HepG2 (cell line): ENCODE measurements around the gene MB21D2. TPM values are rescaled to one million over a fixed set of nuclear protein-coding genes. Genes with fewer than 3 reads are reported as not detected.

Experiments
- CENPBD1 ChIP-seq: sonication (generic); formaldehyde crosslinking; IDR thresholded peaks from 2 replicates; pipeline ENCODE4 v1.8.0; 2022; ENCODE audit warnings: missing genetic modification reagents, low read depth, mild to moderate bottlenecking, borderline replicate concordance
- CENPT ChIP-seq: sonication (generic); formaldehyde crosslinking; IDR thresholded peaks from 2 replicates; pipeline ENCODE4 v1.8.0; 2022; ENCODE audit warnings: low read depth, mild to moderate bottlenecking, moderate library complexity, missing genetic modification reagents
- ELF1 ChIP-seq: sonication (generic); formaldehyde crosslinking; IDR thresholded peaks from 2 replicates; pipeline ENCODE4 v1.4.0; 2020; ENCODE audit warnings: missing genetic modification reagents
- FOSL1 ChIP-seq: sonication (generic); formaldehyde crosslinking; IDR thresholded peaks from 2 replicates; pipeline ENCODE4 v1.9.0; 2021; ENCODE audit warnings: missing genetic modification reagents, borderline replicate concordance
- HDAC2 ChIP-seq: sonication (generic); formaldehyde crosslinking; IDR thresholded peaks from 2 replicates; pipeline ENCODE4 v1.4.0; 2020; ENCODE audit warnings: missing genetic modification reagents
- JUN ChIP-seq: sonication (generic); formaldehyde crosslinking; IDR thresholded peaks from 2 replicates; pipeline ENCODE4 v1.4.0; 2020; ENCODE audit warnings: mild to moderate bottlenecking, missing genetic modification reagents
- KDM3A ChIP-seq: IDR thresholded peaks from 2 replicates; pipeline ENCODE4 v1.6.1; 2018; ENCODE audit warnings: low read depth, missing compliant biosample characterization
- PBX2 ChIP-seq: IDR thresholded peaks from 2 replicates; pipeline ENCODE4 v1.6.1; 2016; ENCODE audit warnings: control low read depth
- RFX5 ChIP-seq: IDR thresholded peaks from 2 replicates; pipeline ENCODE4 v1.6.1; 2011; ENCODE audit warnings: low read depth, low read length, improper control_type of control experiment
- SRF ChIP-seq: IDR thresholded peaks from 2 replicates; pipeline ENCODE4 v1.6.1; 2011; ENCODE audit warnings: mild to moderate bottlenecking, low read depth, low read length, moderate library complexity
- ZFP37 ChIP-seq: sonication (generic); formaldehyde crosslinking; IDR thresholded peaks from 2 replicates; pipeline ENCODE4 v1.4.0; 2020; ENCODE audit warnings: missing genetic modification reagents, borderline replicate concordance
- ZNF451 ChIP-seq: sonication (generic); formaldehyde crosslinking; IDR thresholded peaks from 2 replicates; pipeline ENCODE4 v1.5.0; 2020; ENCODE audit warnings: mild to moderate bottlenecking, missing genetic modification reagents
- ZNF770 ChIP-seq: sonication (generic); formaldehyde crosslinking; IDR thresholded peaks from 2 replicates; pipeline ENCODE4 v1.5.0; 2020; ENCODE audit warnings: mild to moderate bottlenecking, missing genetic modification reagents
- ZNF891 ChIP-seq: sonication (generic); formaldehyde crosslinking; IDR thresholded peaks from 2 replicates; pipeline ENCODE4 v1.5.0; 2020; ENCODE audit warnings: mild to moderate bottlenecking, missing genetic modification reagents
- polyA plus RNA-seq, 8 experiments: library from polyadenylated mRNA; depleted of rRNA in 3 of 8; stranded (reverse) in 7 of 8; unstranded in 1 of 8; fragments of >200 nt; fragmentation: Illumina TruSeq in 4 of 8; extraction: Trizol in 4 of 8; gene quantifications; 2 replicates each; pipeline versions ENCODE4 v1.2.1 to v1.2.3, GENCODE V29; 2011 to 2016; ENCODE audit warnings: low read depth in 4 of 8, missing spikeins in 1 of 8, mixed read lengths in 1 of 8; ENCODE audit not compliant: insufficient read depth in 1 of 8
- total RNA-seq, 5 experiments: library from RNA; depleted of rRNA; stranded (reverse); fragments of >200 nt; fragmentation: Illumina TruSeq; extraction: Trizol; gene quantifications; 2 replicates each; pipeline ENCODE4 v1.2.3, GENCODE V29; 2016; ENCODE audit warnings: low read depth in 1 of 5
- TF ChIP-seq, protein P1 (sequence below), 2 experiments: sonication (generic) in 1 of 2; formaldehyde crosslinking in 1 of 2; IDR thresholded peaks; 2 replicates each; pipeline versions ENCODE4 v1.4.0 to v1.6.1; 2016 to 2020; ENCODE audit warnings: borderline replicate concordance in 1 of 2, low read depth in 1 of 2, mild to moderate bottlenecking in 1 of 2, missing genetic modification reagents in 1 of 2
- TF ChIP-seq, protein P2 (sequence below): IDR thresholded peaks from 2 replicates; pipeline ENCODE4 v1.6.1; 2016; ENCODE audit warnings: low read depth, missing genetic modification reagents, missing compliant biosample characterization

Gene MB21D2
- total and polyA plus RNA-seq, 2 of the 13 experiments (the other 11 are each of a cell fraction or from before 2014, with no cell fraction given) = 0.90 to 1.6 TPM

DNA sequence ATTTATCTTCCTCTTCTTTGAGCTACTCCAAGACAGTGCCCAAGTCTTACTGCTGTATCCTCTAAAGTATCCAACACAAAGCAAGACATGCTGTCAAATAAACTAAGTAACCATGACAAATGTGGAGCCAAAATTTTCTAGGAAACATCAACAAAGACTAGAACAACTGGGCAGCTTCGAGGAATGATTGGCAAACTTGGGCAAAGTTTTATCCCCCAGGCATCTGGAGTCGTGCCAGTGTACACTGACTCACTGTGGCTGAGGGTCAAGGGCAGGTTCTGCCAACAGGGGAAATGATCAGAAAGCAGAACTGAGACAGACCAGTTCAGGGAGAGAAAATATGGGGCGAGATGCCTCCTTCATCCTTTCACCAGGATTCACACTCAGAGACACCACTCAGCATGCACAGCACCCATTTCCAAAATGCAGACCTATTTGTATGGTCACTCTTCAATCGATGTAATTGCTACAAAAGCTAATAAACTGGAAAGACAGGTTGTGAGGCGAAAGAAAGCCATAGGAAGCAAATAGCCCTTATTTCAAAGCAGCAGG is 65.8 kb downstream of the MB21D2 start (continued):
- TF ChIP-seq, protein P1, sequence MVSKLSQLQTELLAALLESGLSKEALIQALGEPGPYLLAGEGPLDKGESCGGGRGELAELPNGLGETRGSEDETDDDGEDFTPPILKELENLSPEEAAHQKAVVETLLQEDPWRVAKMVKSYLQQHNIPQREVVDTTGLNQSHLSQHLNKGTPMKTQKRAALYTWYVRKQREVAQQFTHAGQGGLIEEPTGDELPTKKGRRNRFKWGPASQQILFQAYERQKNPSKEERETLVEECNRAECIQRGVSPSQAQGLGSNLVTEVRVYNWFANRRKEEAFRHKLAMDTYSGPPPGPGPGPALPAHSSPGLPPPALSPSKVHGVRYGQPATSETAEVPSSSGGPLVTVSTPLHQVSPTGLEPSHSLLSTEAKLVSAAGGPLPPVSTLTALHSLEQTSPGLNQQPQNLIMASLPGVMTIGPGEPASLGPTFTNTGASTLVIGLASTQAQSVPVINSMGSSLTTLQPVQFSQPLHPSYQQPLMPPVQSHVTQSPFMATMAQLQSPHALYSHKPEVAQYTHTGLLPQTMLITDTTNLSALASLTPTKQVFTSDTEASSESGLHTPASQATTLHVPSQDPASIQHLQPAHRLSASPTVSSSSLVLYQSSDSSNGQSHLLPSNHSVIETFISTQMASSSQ (IDR thresholded peaks at IDR 0.05; ENCODE audit: low read depth) = no peak
- TF ChIP-seq, protein P1 (CRISPR knock-in tag; IDR thresholded peaks at IDR 0.05; ENCODE audit: borderline replicate concordance) = no peak
- TF ChIP-seq ZNF891 (CRISPR knock-in tag) (no peak), ELF1 (CRISPR knock-in tag) (no peak), KDM3A (CRISPR knock-in tag) (no peak), PBX2 (CRISPR knock-in tag) (0 out of 2 replicates have a peak, but pooled peaks have one; percentile 36), FOSL1 (CRISPR knock-in tag) (peak; percentile 84), RFX5 (no peak), CENPBD1 (CRISPR knock-in tag) (no peak), SRF (no peak), ZNF451 (CRISPR knock-in tag) (no peak), HDAC2 (CRISPR knock-in tag) (peak; percentile 33; the same call in 1 of the 2 replicates), JUN (CRISPR knock-in tag) (no peak), CENPT (CRISPR knock-in tag) (no peak), ZFP37 (no peak), ZNF770 (CRISPR knock-in tag) (no peak)
- TF ChIP-seq, protein P2, sequence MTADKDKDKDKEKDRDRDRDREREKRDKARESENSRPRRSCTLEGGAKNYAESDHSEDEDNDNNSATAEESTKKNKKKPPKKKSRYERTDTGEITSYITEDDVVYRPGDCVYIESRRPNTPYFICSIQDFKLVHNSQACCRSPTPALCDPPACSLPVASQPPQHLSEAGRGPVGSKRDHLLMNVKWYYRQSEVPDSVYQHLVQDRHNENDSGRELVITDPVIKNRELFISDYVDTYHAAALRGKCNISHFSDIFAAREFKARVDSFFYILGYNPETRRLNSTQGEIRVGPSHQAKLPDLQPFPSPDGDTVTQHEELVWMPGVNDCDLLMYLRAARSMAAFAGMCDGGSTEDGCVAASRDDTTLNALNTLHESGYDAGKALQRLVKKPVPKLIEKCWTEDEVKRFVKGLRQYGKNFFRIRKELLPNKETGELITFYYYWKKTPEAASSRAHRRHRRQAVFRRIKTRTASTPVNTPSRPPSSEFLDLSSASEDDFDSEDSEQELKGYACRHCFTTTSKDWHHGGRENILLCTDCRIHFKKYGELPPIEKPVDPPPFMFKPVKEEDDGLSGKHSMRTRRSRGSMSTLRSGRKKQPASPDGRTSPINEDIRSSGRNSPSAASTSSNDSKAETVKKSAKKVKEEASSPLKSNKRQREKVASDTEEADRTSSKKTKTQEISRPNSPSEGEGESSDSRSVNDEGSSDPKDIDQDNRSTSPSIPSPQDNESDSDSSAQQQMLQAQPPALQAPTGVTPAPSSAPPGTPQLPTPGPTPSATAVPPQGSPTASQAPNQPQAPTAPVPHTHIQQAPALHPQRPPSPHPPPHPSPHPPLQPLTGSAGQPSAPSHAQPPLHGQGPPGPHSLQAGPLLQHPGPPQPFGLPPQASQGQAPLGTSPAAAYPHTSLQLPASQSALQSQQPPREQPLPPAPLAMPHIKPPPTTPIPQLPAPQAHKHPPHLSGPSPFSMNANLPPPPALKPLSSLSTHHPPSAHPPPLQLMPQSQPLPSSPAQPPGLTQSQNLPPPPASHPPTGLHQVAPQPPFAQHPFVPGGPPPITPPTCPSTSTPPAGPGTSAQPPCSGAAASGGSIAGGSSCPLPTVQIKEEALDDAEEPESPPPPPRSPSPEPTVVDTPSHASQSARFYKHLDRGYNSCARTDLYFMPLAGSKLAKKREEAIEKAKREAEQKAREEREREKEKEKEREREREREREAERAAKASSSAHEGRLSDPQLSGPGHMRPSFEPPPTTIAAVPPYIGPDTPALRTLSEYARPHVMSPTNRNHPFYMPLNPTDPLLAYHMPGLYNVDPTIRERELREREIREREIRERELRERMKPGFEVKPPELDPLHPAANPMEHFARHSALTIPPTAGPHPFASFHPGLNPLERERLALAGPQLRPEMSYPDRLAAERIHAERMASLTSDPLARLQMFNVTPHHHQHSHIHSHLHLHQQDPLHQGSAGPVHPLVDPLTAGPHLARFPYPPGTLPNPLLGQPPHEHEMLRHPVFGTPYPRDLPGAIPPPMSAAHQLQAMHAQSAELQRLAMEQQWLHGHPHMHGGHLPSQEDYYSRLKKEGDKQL (CRISPR knock-in tag) = peak; percentile 64; the same call in 1 of the 2 replicates
